Breast epithelium (tissue), 4 donors: Measurements from ENCODE around the gene HOATZ. TPM values are rescaled to one million over a fixed set of nuclear protein-coding genes. Genes with fewer than 3 reads are reported as not detected.

Source experiments
- DNase-seq, 2 donors: peaks; one replicate each; pipeline ENCODE4 v3.0.0-alpha.2; 2019; ENCODE audit warnings: low spot score in 2 of 2
- H3K27ac ChIP-seq, 2 donors: fragments of 200-600 bp; sonication (generic) in 1 of 2; one replicate each; pipeline ENCODE4 v1.5.1; 2016 to 2019; ENCODE audit warnings: mild to moderate bottlenecking in 1 of 2
- H3K27me3 ChIP-seq, 2 donors: fragments of 200-600 bp; sonication (generic) in 1 of 2; one replicate each; pipeline versions ENCODE4 v1.5.1 to v1.6.0; 2017 to 2019; ENCODE audit warnings: control low read depth in 1 of 2, mild to moderate bottlenecking in 1 of 2
- H3K36me3 ChIP-seq: fragments of 200-600 bp; one replicate; pipeline ENCODE4 v1.5.1; 2019
- H3K4me1 ChIP-seq, 2 donors: fragments of 200-600 bp; sonication (generic); one replicate each; pipeline ENCODE4 v1.5.1; 2016 to 2019; ENCODE audit warnings: control low read depth in 1 of 2
- H3K4me3 ChIP-seq, 3 donors: fragments of 200-600 bp; sonication (generic); 1 replicate in 2 of 3; 2 replicates in 1 of 3; pipeline ENCODE4 v1.5.1; 2016 to 2019; ENCODE audit warnings: mild to moderate bottlenecking in 3 of 3, moderate library complexity in 2 of 3
- H3K9me3 ChIP-seq, 2 donors: fragments of 200-600 bp; sonication (generic) in 1 of 2; one replicate each; pipeline ENCODE4 v1.5.1; 2016 to 2019; ENCODE audit warnings: control low read depth in 1 of 2
- CTCF ChIP-seq, 3 donors: fragments of 450-650 bp; IDR thresholded peaks; one replicate each; pipeline ENCODE4 v1.5.1; 2016 to 2017; ENCODE audit warnings: antibody characterized with exemption in 3 of 3, mild to moderate bottlenecking in 3 of 3, moderate library complexity in 3 of 3
- POLR2A ChIP-seq: fragments of 450-650 bp; IDR thresholded peaks from one replicate; pipeline ENCODE4 v1.6.1; 2016; ENCODE audit warnings: antibody characterized with exemption, mild to moderate bottlenecking, moderate library complexity
- POLR2AphosphoS5 ChIP-seq, 3 donors: sonication (generic); formaldehyde crosslinking; IDR thresholded peaks; one replicate each; pipeline ENCODE4 v1.6.1; 2017; ENCODE audit warnings: antibody characterized with exemption in 3 of 3
- intact Hi-C: fragments of 100-400 bp; cut with DNase I; formaldehyde crosslinking; loops from one replicate; pipeline ENCODE4 v1.15.1; 2023; ENCODE audit warnings: low total_unique reads
- total RNA-seq, 3 donors: library from RNA; depleted of rRNA; stranded (reverse); fragments of >200 nt; gene quantifications; one replicate each; pipeline ENCODE4 v1.1.0, GENCODE V29; 2016

Gene HOATZ
- total RNA-seq, 3 donors from 2014 or later = not detected

GRCh38 chr11:111524056-111524455 lies 9.5 kb downstream of the HOATZ start:
- Histone ChIP-seq H3K4me1 (no peaks in the 10 kb centered on the region), H3K9me3 (no peaks in the 10 kb centered on the region), H3K4me3 (no peak overlapping the region), H3K36me3 (no peaks in the 10 kb centered on the region), H3K27me3 (no peaks in the 10 kb centered on the region), H3K27ac (no peak overlapping the region)
- TF ChIP-seq CTCF (IDR thresholded peaks at IDR 0.05) (no peak), POLR2AphosphoS5 (IDR thresholded peaks at IDR 0.05) (no peak), POLR2A (no peak)
- intact Hi-C loops = no loop called here
- DNase-seq = no peak

DNA sequence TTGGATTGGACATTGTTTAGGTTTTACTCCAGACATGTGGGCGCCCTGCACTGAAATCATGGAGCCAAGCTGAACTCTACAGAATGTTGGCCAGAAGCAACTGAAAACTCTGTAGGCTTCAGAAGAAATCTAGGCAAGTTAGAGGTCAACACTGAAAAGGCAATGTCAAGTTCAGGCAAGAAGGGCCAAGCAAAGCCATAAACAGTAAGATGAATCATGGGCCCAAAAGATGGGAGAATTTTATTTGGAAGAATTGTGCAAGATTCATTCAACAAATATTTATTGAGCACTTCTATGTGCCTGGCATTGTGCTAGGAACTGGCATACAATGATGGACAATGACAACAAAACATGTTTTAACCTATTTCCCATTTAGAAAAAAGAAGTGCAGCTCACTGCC lies 10.9 kb downstream of the HOATZ start:
- no peaks in the 10 kb centered on the region for H3K27me3 ChIP-seq
- TF ChIP-seq CTCF (IDR thresholded peaks at IDR 0.05) (no peak), POLR2AphosphoS5 (IDR thresholded peaks at IDR 0.05) (no peak), POLR2A (no peak)
- H3K4me1 ChIP-seq = no peaks in the 10 kb centered on the region
- H3K36me3 ChIP-seq = no peaks in the 10 kb centered on the region
- no peak overlapping the region for H3K27ac ChIP-seq
- no peak overlapping the region for H3K4me3 ChIP-seq
- DNase-seq = no peak
- intact Hi-C loops = no loop called here
- no peaks in the 10 kb centered on the region for H3K9me3 ChIP-seq

GRCh38 chr11:111526501-111526900 lies 11.9 kb downstream of the HOATZ start:
- no peak for DNase-seq
- Histone ChIP-seq H3K36me3 (no peaks in the 10 kb centered on the region), H3K9me3 (no peaks in the 10 kb centered on the region), H3K4me3 (no peak overlapping the region), H3K27ac (no peak overlapping the region), H3K4me1 (no peaks in the 10 kb centered on the region), H3K27me3 (no peaks in the 10 kb centered on the region)
- TF ChIP-seq POLR2AphosphoS5 (IDR thresholded peaks at IDR 0.05) = no peak
- no peak for TF ChIP-seq CTCF (IDR thresholded peaks at IDR 0.05)
- TF ChIP-seq POLR2A = no peak
- intact Hi-C loops = no loop called here

DNA sequence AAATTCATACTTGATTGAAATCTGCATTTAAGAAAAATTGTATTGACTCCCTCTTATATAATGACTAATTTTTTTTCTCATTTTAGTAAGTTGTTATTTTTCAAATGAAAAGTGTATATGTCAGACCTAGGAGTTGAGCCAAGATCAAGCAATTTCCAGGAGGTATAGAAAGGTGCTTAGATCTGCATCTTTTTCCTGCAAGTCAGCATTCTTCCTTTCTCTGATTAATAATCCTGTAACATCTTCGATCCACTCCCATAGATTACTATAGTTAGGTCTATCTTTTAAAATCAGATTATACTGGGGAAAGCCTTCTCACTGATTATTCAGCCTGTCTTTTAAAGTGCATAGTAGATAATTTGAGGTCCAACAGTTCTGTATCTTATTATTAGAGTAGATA lies 12.7 kb downstream of the HOATZ start:
- Histone ChIP-seq H3K9me3 (no peaks in the 10 kb centered on the region), H3K4me1 (no peaks in the 10 kb centered on the region), H3K36me3 (no peaks in the 10 kb centered on the region), H3K27me3 (no peaks in the 10 kb centered on the region), H3K4me3 (no peak overlapping the region), H3K27ac (no peak overlapping the region)
- intact Hi-C loops = no loop called here
- no peak for DNase-seq
- no peak for TF ChIP-seq POLR2AphosphoS5 (IDR thresholded peaks at IDR 0.05)
- no peak for TF ChIP-seq POLR2A
- no peak for TF ChIP-seq CTCF (IDR thresholded peaks at IDR 0.05)

DNA sequence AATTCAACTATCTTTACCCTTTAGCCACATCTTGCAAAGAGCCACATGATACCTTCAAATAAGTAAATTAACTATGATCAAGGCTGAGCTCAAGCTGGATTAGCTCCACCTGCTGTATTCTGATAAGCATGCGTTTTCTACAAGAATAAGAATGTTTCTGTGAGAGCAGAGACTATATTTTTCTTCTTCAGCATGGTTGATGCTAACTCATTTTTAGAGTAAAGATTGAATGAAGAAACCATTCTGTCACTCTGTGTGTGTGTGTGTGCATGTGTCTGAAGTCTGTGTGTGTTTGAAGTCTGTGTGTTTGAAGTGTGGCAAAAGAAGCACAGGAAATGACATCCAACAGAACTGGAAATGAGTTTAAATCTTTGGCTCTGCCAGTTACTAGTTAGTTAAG lies 14.0 kb downstream of the HOATZ start:
- H3K27me3 ChIP-seq = no peaks in the 10 kb centered on the region
- no peak overlapping the region for H3K27ac ChIP-seq
- intact Hi-C loops = no loop called here
- H3K36me3 ChIP-seq = no peaks in the 10 kb centered on the region
- no peaks in the 10 kb centered on the region for H3K4me1 ChIP-seq
- no peaks in the 10 kb centered on the region for H3K9me3 ChIP-seq
- TF ChIP-seq POLR2AphosphoS5 (IDR thresholded peaks at IDR 0.05) (no peak), CTCF (IDR thresholded peaks at IDR 0.05) (no peak), POLR2A (no peak)
- no peak overlapping the region for H3K4me3 ChIP-seq
- DNase-seq = no peak
